Astrocyte (in vitro differentiated cells and primary cell): ENCODE results near the gene NRN1L. TPM values are rescaled to one million over a fixed set of nuclear protein-coding genes. Genes with fewer than 3 reads are reported as not detected.
A peak's percentile ranks its signal among the peaks of the same experiment; 100 is the strongest.

Experiments used
- DNase-seq: peaks from one replicate; pipeline ENCODE4 v3.0.0-alpha.2; 2010; ENCODE audit warnings: low read depth
- FAIRE-seq: peaks from 2 replicates; lab custom pipeline; 2011; peaks lifted over from hg19 to GRCh38; lab: Jason Lieb, UNC
- H2AFZ ChIP-seq: 2 replicates; pipeline ENCODE4 v1.6.0; 2012; ENCODE audit warnings: low read depth, low read length, inconsistent platforms
- H3K27ac ChIP-seq: 2 replicates; pipeline ENCODE4 v1.5.1; 2011; ENCODE audit warnings: low read depth, low read length, inconsistent platforms
- H3K27me3 ChIP-seq: 2 replicates; pipeline ENCODE4 v1.6.0; 2011; ENCODE audit warnings: low read length, inconsistent platforms; ENCODE audit not compliant: insufficient read depth
- H3K36me3 ChIP-seq: 2 replicates; pipeline ENCODE4 v1.5.1; 2011; ENCODE audit warnings: low read length, inconsistent platforms; ENCODE audit not compliant: insufficient read depth
- H3K4me1 ChIP-seq: 2 replicates; pipeline ENCODE4 v1.5.1; 2011; ENCODE audit warnings: low read length, inconsistent platforms; ENCODE audit not compliant: insufficient read depth
- H3K4me2 ChIP-seq: 2 replicates; pipeline ENCODE4 v1.6.0; 2012; ENCODE audit warnings: low read length, inconsistent platforms
- H3K4me3 ChIP-seq: 2 replicates; pipeline ENCODE4 v1.5.1; 2011; ENCODE audit warnings: low read depth, mild to moderate bottlenecking, low read length, inconsistent platforms; ENCODE audit not compliant: insufficient read depth
- H3K79me2 ChIP-seq: 2 replicates; pipeline ENCODE4 v1.6.0; 2012; ENCODE audit warnings: mild to moderate bottlenecking, low read length, inconsistent platforms; ENCODE audit not compliant: insufficient read depth
- H3K9ac ChIP-seq: 2 replicates; pipeline ENCODE4 v1.6.0; 2012; ENCODE audit warnings: mild to moderate bottlenecking, low read length, inconsistent platforms
- H3K9me3 ChIP-seq: 2 replicates; pipeline ENCODE4 v1.5.1; 2012; ENCODE audit warnings: low read depth, mild to moderate bottlenecking, low read length, inconsistent platforms; ENCODE audit not compliant: insufficient read depth
- H4K20me1 ChIP-seq: 2 replicates; pipeline ENCODE4 v1.6.0; 2012; ENCODE audit warnings: low read length, inconsistent platforms; ENCODE audit not compliant: insufficient read depth
- H3K27ac Mint-ChIP-seq: one replicate; pipeline ENCODE4 v1.8.0; 2021; ENCODE audit warnings: mild to moderate bottlenecking, mixed read lengths; ENCODE audit not compliant: unreplicated experiment
- H3K27me3 Mint-ChIP-seq: one replicate; pipeline ENCODE4 v1.8.0; 2021; ENCODE audit warnings: low read depth, mixed read lengths; ENCODE audit not compliant: unreplicated experiment
- H3K36me3 Mint-ChIP-seq: one replicate; pipeline ENCODE4 v1.8.0; 2021; ENCODE audit warnings: low read depth, mixed read lengths; ENCODE audit not compliant: unreplicated experiment
- H3K4me1 Mint-ChIP-seq: one replicate; pipeline ENCODE4 v1.8.0; 2021; ENCODE audit warnings: low read depth, mixed read lengths; ENCODE audit not compliant: unreplicated experiment
- H3K4me3 Mint-ChIP-seq: one replicate; pipeline ENCODE4 v1.8.0; 2021; ENCODE audit warnings: mild to moderate bottlenecking, moderate library complexity, mixed read lengths; ENCODE audit not compliant: unreplicated experiment
- H3K9me3 Mint-ChIP-seq: one replicate; pipeline ENCODE4 v1.8.0; 2021; ENCODE audit warnings: mild to moderate bottlenecking, mixed read lengths; ENCODE audit not compliant: unreplicated experiment
- CTCF ChIP-seq: IDR thresholded peaks from 2 replicates; pipeline ENCODE4 v1.5.1; 2011; ENCODE audit warnings: low read depth, mild to moderate bottlenecking, inconsistent platforms, low read length, moderate library complexity; ENCODE audit not compliant: insufficient read depth
- EZH2 ChIP-seq: IDR thresholded peaks from 2 replicates; pipeline ENCODE4 v1.6.1; 2012; ENCODE audit warnings: mild to moderate bottlenecking, low read length, inconsistent platforms; ENCODE audit not compliant: insufficient read depth
- total RNA-seq: library from RNA; stranded (reverse); gene quantifications from 2 replicates; pipeline ENCODE4 v1.2.1, GENCODE V29; 2021

The NRN1L gene
- total RNA-seq, 1 donor from 2014 or later = 0.82 TPM

- H3K9me3 Mint-ChIP-seq = no peaks in the 10 kb centered on the region
- no peak overlapping the region for H3K4me2 ChIP-seq
- DNase-seq (no peak), FAIRE-seq (no peak)
- no peak overlapping the region for H3K9ac ChIP-seq
- no peak overlapping the region for H3K4me3 ChIP-seq
- H4K20me1 ChIP-seq = peaks cover 73% of the 10 kb centered on the region
- H2AFZ ChIP-seq = no peak overlapping the region
- H3K27ac Mint-ChIP-seq = no peak overlapping the region
- H3K27me3 ChIP-seq = no peaks in the 10 kb centered on the region
- TF ChIP-seq EZH2 (no peak), CTCF (no peak)
- H3K27ac ChIP-seq = no peak overlapping the region
- H3K4me1 ChIP-seq = no peaks in the 10 kb centered on the region
- H3K4me3 Mint-ChIP-seq = no peak overlapping the region
- peaks cover 6% of the 10 kb centered on the region for H3K79me2 ChIP-seq
- H3K9me3 ChIP-seq = no peaks in the 10 kb centered on the region
- peaks cover 16% of the 10 kb centered on the region for H3K36me3 Mint-ChIP-seq
- H3K27me3 Mint-ChIP-seq = no peaks in the 10 kb centered on the region
- H3K4me1 Mint-ChIP-seq = peaks cover 9% of the 10 kb centered on the region
- peaks cover 3% of the 10 kb centered on the region for H3K36me3 ChIP-seq
These were observed 41.6 kb downstream of the NRN1L start for GRCh38 chr16:67926181-67926750.

- Histone ChIP-seq H3K27ac (no peak overlapping the region), H3K27me3 (no peaks in the 10 kb centered on the region), H3K79me2 (peaks cover 6% of the 10 kb centered on the region), H4K20me1 (peaks cover 63% of the 10 kb centered on the region), H3K4me1 (no peaks in the 10 kb centered on the region), H3K9me3 (no peaks in the 10 kb centered on the region), H2AFZ (no peak overlapping the region), H3K36me3 (peaks cover 3% of the 10 kb centered on the region), H3K4me2 (no peak overlapping the region), H3K4me3 (no peak overlapping the region), H3K9ac (no peak overlapping the region)
- DNase-seq (no peak), FAIRE-seq (no peak)
- TF ChIP-seq EZH2 (no peak), CTCF (no peak)
- Mint-ChIP-seq H3K27me3 (no peaks in the 10 kb centered on the region), H3K4me3 (no peak overlapping the region), H3K36me3 (peaks cover 17% of the 10 kb centered on the region), H3K27ac (no peak overlapping the region), H3K9me3 (no peaks in the 10 kb centered on the region), H3K4me1 (peaks cover 2% of the 10 kb centered on the region)
These were observed 42.7 kb downstream of the NRN1L start for GRCh38 chr16:67927131-67927941.

GRCh38 chr16:67928147-67928546 is 43.5 kb downstream of the NRN1L start:
- H3K27me3 Mint-ChIP-seq = no peaks in the 10 kb centered on the region
- peaks cover 4% of the 10 kb centered on the region for H3K79me2 ChIP-seq
- no peaks in the 10 kb centered on the region for H3K27me3 ChIP-seq
- TF ChIP-seq CTCF (no peak), EZH2 (no peak)
- no peaks in the 10 kb centered on the region for H3K4me1 ChIP-seq
- H3K36me3 Mint-ChIP-seq = peaks cover 17% of the 10 kb centered on the region
- no peaks in the 10 kb centered on the region for H3K9me3 Mint-ChIP-seq
- no peak overlapping the region for H3K27ac Mint-ChIP-seq
- peaks cover 3% of the 10 kb centered on the region for H3K36me3 ChIP-seq
- no peaks in the 10 kb centered on the region for H3K4me1 Mint-ChIP-seq
- H3K27ac ChIP-seq = no peak overlapping the region
- H3K4me3 Mint-ChIP-seq = peak overlapping the region; percentile 57
- H3K4me3 ChIP-seq = no peak overlapping the region
- no peak overlapping the region for H3K4me2 ChIP-seq
- H3K9ac ChIP-seq = no peak overlapping the region
- no peak for FAIRE-seq
- peaks cover 55% of the 10 kb centered on the region for H4K20me1 ChIP-seq
- DNase-seq = no peak
- no peaks in the 10 kb centered on the region for H3K9me3 ChIP-seq
- H2AFZ ChIP-seq = no peak overlapping the region
